Heart right ventricle (tissue), 16 donors: ENCODE data around the gene SALL3. TPM values are rescaled to one million over a fixed set of nuclear protein-coding genes. Genes with fewer than 3 reads are reported as not detected.

Source experiments
- ATAC-seq, 8 donors: fragments of 200-7000 bp; cut with Tn5 transposase; one replicate each; pipeline ENCODE4 v1.9.1; 2020; ENCODE audit warnings: mild to moderate bottlenecking in 8 of 8, moderate library complexity in 8 of 8, moderate number of reproducible peaks in 1 of 8
- DNase-seq, 2 donors: peaks; one replicate each; pipeline ENCODE4 v3.0.0-alpha.2; 2020
- H3K27ac ChIP-seq, 10 donors: fragments of 200-600 bp; sonication (generic) in 2 of 10; one replicate each; pipeline versions ENCODE4 v1.5.0 to v1.8.0; 2020 to 2022; ENCODE audit warnings: mild to moderate bottlenecking in 3 of 10
- H3K27me3 ChIP-seq, 7 donors: fragments of 200-600 bp; one replicate each; pipeline ENCODE4 v1.8.0; 2021 to 2022; ENCODE audit warnings: mild to moderate bottlenecking in 2 of 7
- H3K36me3 ChIP-seq, 9 donors: fragments of 200-600 bp; sonication (generic) in 1 of 9; one replicate each; pipeline versions ENCODE4 v1.5.0 to v1.8.0; 2020 to 2022; ENCODE audit warnings: mild to moderate bottlenecking in 2 of 9
- H3K4me1 ChIP-seq, 9 donors: fragments of 200-600 bp; sonication (generic) in 1 of 9; one replicate each; pipeline versions ENCODE4 v1.5.0 to v1.8.0; 2020 to 2022; ENCODE audit warnings: mild to moderate bottlenecking in 4 of 9
- H3K4me3 ChIP-seq, 10 donors: fragments of 200-600 bp; sonication (generic) in 2 of 10; one replicate each; pipeline versions ENCODE4 v1.5.0 to v1.8.0; 2020 to 2022; ENCODE audit warnings: mild to moderate bottlenecking in 7 of 10, moderate library complexity in 2 of 10
- H3K9me3 ChIP-seq, 11 donors: fragments of 200-600 bp in 10 of 11; sonication (generic) in 2 of 11; one replicate each; pipeline versions ENCODE4 v1.5.0 to v1.8.0; 2013 to 2022; ENCODE audit warnings: mild to moderate bottlenecking in 2 of 11, control low read depth in 1 of 11, moderate library complexity in 1 of 11
- WGBS, 2 donors: extraction: QIAGEN DNeasy Blood & Tissue Kit; methylation state at CpG; one replicate each; pipeline ENCODE4 v1.1.7; 2013; ENCODE audit warnings: inconsistent platforms in 1 of 2; 5-methylcytosine and 5-hydroxymethylcytosine counted together
- intact Hi-C, 10 donors: fragments of 100-400 bp; cut with DNase I; formaldehyde crosslinking; loops; one replicate each; pipeline versions ENCODE4 v1.11.1 to v1.14.2; 2022
- polyA plus RNA-seq, 2 donors: library from polyadenylated mRNA; stranded (reverse); fragments of 200-250 nt; gene quantifications; one replicate each; pipeline ENCODE4 v1.2.3, GENCODE V29; 2013
- total RNA-seq, 10 donors: library from RNA; stranded (reverse); fragmentation: NEBNext Ultra II Directional in 3 of 10; extraction: Animal tissue kit (Norgen Biotek cat#: 25700) in 3 of 10; gene quantifications; one replicate each; pipeline versions ENCODE4 v1.2.1 to v1.2.4, GENCODE V29; 2021 to 2023
- TF ChIP-seq, protein P1 (sequence below), 9 donors: fragments of 200-600 bp; sonication (generic) in 2 of 9; IDR thresholded peaks; one replicate each; pipeline versions ENCODE4 v1.5.0 to v1.8.0; 2021 to 2022; ENCODE audit warnings: antibody characterized with exemption in 9 of 9, mild to moderate bottlenecking in 5 of 9, moderate library complexity in 1 of 9
- donor health status: Arrhythmogenic right ventricular cardiomyopathy.
- donor health status: ischemic (EF 13 %, LVEDD 7.1; RV severe dilation, severe dysfunction).
- donor health status: healthy with polysubstance abuse.
- donor health status: DM: no; HTN: yes; CAD: no.
- donor health status: DM: no; HTN: no; CAD: no.
- donor health status: ischemic (EF 25% LVEDD 6.9; RV normal size, moderate dysfunction).
- donor health status: ischemic (EF 25% LVEDD 5.7; RV mildly dilated, moderate dysfunction).
- donor health status: healthy.
- donor health status: DM: yes; HTN: yes; CAD: no.
- donor health status: Ischemic cardiomyopathy.
- donor health status: ischemic (EF 35%, LVEDD 5.7; RV mildly dilated, moderate dysfunction).
- donor health status: nonischemic (EF 11% LVEDD 7.7; RV severe dilation, severe dysfunction).
- donor health status: DM: yes; HTN: yes; CAD: no.
- donor health status: PGD.
- donor health status: ischemic (EF 29% LVEDD 5.4; RV normal size, mild dysfunction).
- donor health status: nonischemic (EF 23%, LVEDD 6.1; RV moderate dilation, normal function).

The SALL3 gene
- total and polyA plus RNA-seq, 12 donors = 0.06 to 1.2 (median 0.17) TPM; not detected in 1

DNA sequence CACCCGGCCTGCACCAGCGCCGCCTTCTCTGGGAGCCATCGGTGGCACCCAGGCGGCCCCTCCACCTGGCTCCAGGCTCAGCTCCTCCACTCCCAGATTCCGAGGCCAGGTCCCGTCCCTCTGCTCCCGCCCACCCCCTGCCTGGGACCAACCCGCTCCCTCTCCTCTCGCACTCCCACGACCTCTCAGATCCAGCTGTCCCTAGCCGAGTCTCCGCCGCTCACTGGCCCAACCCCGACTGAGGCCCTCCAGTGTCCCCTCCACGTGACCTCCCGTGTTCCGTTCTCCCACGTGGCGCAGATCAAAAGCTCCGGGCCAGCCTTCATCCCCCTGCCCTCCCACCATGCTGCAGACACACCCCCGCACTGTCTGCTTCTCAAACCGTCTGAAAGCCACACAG, 14.4 kb upstream of the SALL3 start:
- intact Hi-C loops = no loop called here
- Histone ChIP-seq H3K4me1 (no peaks in the 10 kb centered on the region), H3K9me3 (peaks cover 0 to 11% (median 0%) of the 10 kb centered on the region in 11 donors), H3K4me3 (no peak overlapping the region), H3K27ac (no peak overlapping the region), H3K27me3 (peaks cover 0 to 47% (median 14%) of the 10 kb centered on the region in 7 donors), H3K36me3 (no peaks in the 10 kb centered on the region)
- TF ChIP-seq, protein P1, sequence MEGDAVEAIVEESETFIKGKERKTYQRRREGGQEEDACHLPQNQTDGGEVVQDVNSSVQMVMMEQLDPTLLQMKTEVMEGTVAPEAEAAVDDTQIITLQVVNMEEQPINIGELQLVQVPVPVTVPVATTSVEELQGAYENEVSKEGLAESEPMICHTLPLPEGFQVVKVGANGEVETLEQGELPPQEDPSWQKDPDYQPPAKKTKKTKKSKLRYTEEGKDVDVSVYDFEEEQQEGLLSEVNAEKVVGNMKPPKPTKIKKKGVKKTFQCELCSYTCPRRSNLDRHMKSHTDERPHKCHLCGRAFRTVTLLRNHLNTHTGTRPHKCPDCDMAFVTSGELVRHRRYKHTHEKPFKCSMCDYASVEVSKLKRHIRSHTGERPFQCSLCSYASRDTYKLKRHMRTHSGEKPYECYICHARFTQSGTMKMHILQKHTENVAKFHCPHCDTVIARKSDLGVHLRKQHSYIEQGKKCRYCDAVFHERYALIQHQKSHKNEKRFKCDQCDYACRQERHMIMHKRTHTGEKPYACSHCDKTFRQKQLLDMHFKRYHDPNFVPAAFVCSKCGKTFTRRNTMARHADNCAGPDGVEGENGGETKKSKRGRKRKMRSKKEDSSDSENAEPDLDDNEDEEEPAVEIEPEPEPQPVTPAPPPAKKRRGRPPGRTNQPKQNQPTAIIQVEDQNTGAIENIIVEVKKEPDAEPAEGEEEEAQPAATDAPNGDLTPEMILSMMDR (IDR thresholded peaks at IDR 0.05) = no peak
- ATAC-seq = no peak
- 73 to 81% methylated on average over 23 of the region's 23 CpGs for WGBS, 2 donors
- no peak for DNase-seq

GRCh38 chr18:78965917-78966792, 13.5 kb upstream of the SALL3 start:
- WGBS, 2 donors = 82 to 84% methylated on average over 18 of the region's 18 CpGs
- H3K4me3 ChIP-seq = no peak overlapping the region
- TF ChIP-seq, protein P1 (IDR thresholded peaks at IDR 0.05) = no peak
- intact Hi-C loops = no loop called here
- peaks cover 0 to 11% (median 0%) of the 10 kb centered on the region in 11 donors for H3K9me3 ChIP-seq
- ATAC-seq (no peak), DNase-seq (no peak)
- H3K4me1 ChIP-seq = no peaks in the 10 kb centered on the region
- no peak overlapping the region for H3K27ac ChIP-seq
- no peaks in the 10 kb centered on the region for H3K36me3 ChIP-seq
- peaks cover 0 to 55% (median 18%) of the 10 kb centered on the region in 7 donors for H3K27me3 ChIP-seq

GRCh38 chr18:78966793-78967106, 12.9 kb upstream of the SALL3 start:
- intact Hi-C loops = no loop called here
- H3K9me3 ChIP-seq = peaks cover 0 to 11% (median 0%) of the 10 kb centered on the region in 11 donors
- TF ChIP-seq, protein P1 (IDR thresholded peaks at IDR 0.05) = no peak
- no peaks in the 10 kb centered on the region for H3K36me3 ChIP-seq
- H3K27ac ChIP-seq = no peak overlapping the region
- 82 to 97% methylated on average over 1 of the region's 1 CpG for WGBS, 2 donors
- DNase-seq = no peak
- no peak overlapping the region for H3K4me3 ChIP-seq
- ATAC-seq = no peak
- H3K27me3 ChIP-seq = peaks cover 0 to 61% (median 24%) of the 10 kb centered on the region in 7 donors
- H3K4me1 ChIP-seq = no peaks in the 10 kb centered on the region

- intact Hi-C loops = no loop called here
- Histone ChIP-seq H3K27me3 (peaks cover 0 to 71% (median 34%) of the 10 kb centered on the region in 7 donors), H3K4me1 (no peaks in the 10 kb centered on the region), H3K9me3 (peaks cover 0 to 6% (median 0%) of the 10 kb centered on the region in 11 donors), H3K4me3 (no peak overlapping the region), H3K36me3 (no peaks in the 10 kb centered on the region), H3K27ac (no peak overlapping the region)
- DNase-seq = no peak
- no peak for ATAC-seq
- 82 to 87% methylated on average over 6 of the region's 6 CpGs for WGBS, 2 donors
- TF ChIP-seq, protein P1 (IDR thresholded peaks at IDR 0.05) = no peak
Measured at GRCh38 chr18:78967692-78968091, 11.9 kb upstream of the SALL3 start.
